GM12878 (cell line): ENCODE results near the gene UBE2D3. TPM values are rescaled to one million over a fixed set of nuclear protein-coding genes. Genes with fewer than 3 reads are reported as not detected.

Experiments used
- ATAC-seq: fragments of 200-7000 bp; cut with Tn5 transposase; 3 replicates; pipeline ENCODE4 v1.9.1; 2020; ENCODE audit warnings: mild to moderate bottlenecking, moderate library complexity
- BruUV-seq: library from RNA; stranded (reverse); fragments of 400-500 nt; replicated peaks from 2 replicates; lab custom pipeline; 2021; lab: Mats Ljungman, UMichigan
- CTCF ChIA-PET: fragments of 300-600 bp; sonication (Branson Sonifier 250); formaldehyde crosslinking; extraction: SDS; loops from one replicate; lab custom pipeline; 2021; ENCODE audit warnings: inconsistent platforms; lab: Yijun Ruan, JAX
- POLR2A ChIA-PET: fragments of 350-600 bp; formaldehyde crosslinking; extraction: SDS; loops from one replicate; lab custom pipeline; 2021; ENCODE audit warnings: inconsistent platforms; lab: Charles Lee
- RAD21 ChIA-PET: fragments of 300-600 bp; sonication (Branson Sonifier 250); formaldehyde crosslinking; loops from one replicate; lab custom pipeline; 2023; ENCODE audit warnings: antibody characterized with exemption; ENCODE audit not compliant: unreplicated experiment; lab: Charles Lee
- SMC1A ChIA-PET: fragments of 300-600 bp; sonication (Branson Sonifier 250); formaldehyde crosslinking; loops from one replicate; lab custom pipeline; 2023; ENCODE audit not compliant: unreplicated experiment, uncharacterized antibody; lab: Charles Lee
- DNase-seq: peaks from one replicate; pipeline ENCODE4 v3.0.0-alpha.2; 2011; ENCODE audit warnings: low read depth, low spot score
- FAIRE-seq: peaks from 3 replicates; lab custom pipeline; 2011; peaks lifted over from hg19 to GRCh38; lab: Jason Lieb, UNC
- H2AFZ ChIP-seq: 2 replicates; pipeline ENCODE4 v1.6.0; 2011; ENCODE audit warnings: low read depth, low read length, control low read depth; ENCODE audit not compliant: control insufficient read depth
- H3K27ac ChIP-seq: 2 replicates; pipeline ENCODE4 v1.5.1; 2011; ENCODE audit warnings: control low read depth; ENCODE audit not compliant: control insufficient read depth, insufficient read depth
- H3K27me3 ChIP-seq, 2 experiments: replicated peaks in 1 of 2; 2 replicates each; pipeline versions ENCODE4 v1.6.0 to v1.6.1; 2011; ENCODE audit warnings: low read length in 1 of 2; ENCODE audit not compliant: control insufficient read depth in 2 of 2, insufficient read depth in 2 of 2
- H3K36me3 ChIP-seq, 2 experiments: 2 replicates each; pipeline ENCODE4 v1.5.1; 2011; ENCODE audit warnings: low read length in 1 of 2; ENCODE audit not compliant: control insufficient read depth in 2 of 2, insufficient read depth in 2 of 2
- H3K4me1 ChIP-seq: 2 replicates; pipeline ENCODE4 v1.6.1; 2011; ENCODE audit warnings: mild to moderate bottlenecking, low read length, moderate library complexity, mixed read lengths; ENCODE audit not compliant: control insufficient read depth, insufficient read depth
- H3K4me2 ChIP-seq: 2 replicates; pipeline ENCODE4 v1.6.0; 2011; ENCODE audit warnings: control low read depth; ENCODE audit not compliant: control insufficient read depth, insufficient read depth
- H3K4me3 ChIP-seq: fragments of 200-600 bp; sonication (generic); 2 replicates; pipeline ENCODE4 v1.5.1; 2016
- H3K79me2 ChIP-seq: 2 replicates; pipeline ENCODE4 v1.6.0; 2011; ENCODE audit warnings: low read length; ENCODE audit not compliant: control insufficient read depth, insufficient read depth
- H3K9ac ChIP-seq: 2 replicates; pipeline ENCODE4 v1.8.0; 2011; ENCODE audit warnings: low read length, control low read depth, mixed read lengths; ENCODE audit not compliant: control insufficient read depth, insufficient read depth
- H3K9me3 ChIP-seq: replicated peaks from 3 replicates; pipeline ENCODE4 v1.5.1; 2011; ENCODE audit warnings: mild to moderate bottlenecking, low read length; ENCODE audit not compliant: control insufficient read depth, insufficient read depth
- H4K20me1 ChIP-seq: 2 replicates; pipeline ENCODE4 v1.6.0; 2011; ENCODE audit not compliant: control insufficient read depth, insufficient read depth
- CBX3 ChIP-seq: fragments of 200-600 bp; sonication (generic); IDR thresholded peaks from 2 replicates; pipeline ENCODE4 v1.6.1; 2016; ENCODE audit warnings: low read depth, borderline replicate concordance
- E2F8 ChIP-seq: fragments of 450-650 bp; IDR thresholded peaks from 2 replicates; pipeline ENCODE4 v1.6.1; 2018; ENCODE audit warnings: mild to moderate bottlenecking, low read depth, moderate library complexity; ENCODE audit not compliant: partially characterized antibody
- POLR2A ChIP-seq: IDR thresholded peaks from 2 replicates; pipeline ENCODE4 v1.6.1; 2011; ENCODE audit warnings: low read depth, mild to moderate bottlenecking, low read length
- RBBP5 ChIP-seq: fragments of 200-600 bp; sonication (generic); conservative IDR thresholded peaks from 2 replicates; pipeline ENCODE4 v1.6.1; 2016
- SMAD5 ChIP-seq: IDR thresholded peaks from 2 replicates; pipeline ENCODE4 v1.6.1; 2016; ENCODE audit warnings: antibody characterized with exemption, low read depth
- USF1 ChIP-seq: IDR thresholded peaks from 2 replicates; pipeline ENCODE4 v1.6.1; 2011; ENCODE audit warnings: borderline replicate concordance, low read depth, mild to moderate bottlenecking, moderate library complexity, mixed read lengths, low read length; ENCODE audit not compliant: insufficient read depth; ENCODE audit errors: extremely low read length
- WGBS: methylation state at CpG from one replicate; pipeline ENCODE4 v1.1.6; 2016; ENCODE audit warnings: low lambda C conversion rate; ENCODE audit not compliant: insufficient replicate concordance, insufficient coverage; ENCODE audit errors: missing lambda C conversion rate; 5-methylcytosine and 5-hydroxymethylcytosine counted together
- in situ Hi-C: fragments of 300-500 bp; cut with MboI; formaldehyde crosslinking; loops from 9 replicates; pipeline ENCODE4 v1.14.3; 2018; ENCODE audit warnings: mixed read lengths
- intact Hi-C: fragments of 100-400 bp; cut with micrococcal nuclease; formaldehyde crosslinking; loops from one replicate; pipeline ENCODE4 v1.14.2; 2022; ENCODE audit not compliant: unreplicated experiment
- polyA plus RNA-seq, 11 experiments: library from polyadenylated mRNA; depleted of rRNA in 4 of 11; unstranded in 6 of 11; stranded (reverse) in 5 of 11; fragments of >200 nt; fragmentation: Nextera tagmentation in 4 of 11; fragmentation: Illumina TruSeq in 1 of 11; extraction: Ambion mirVana in 4 of 11; extraction: Trizol in 1 of 11; gene quantifications; 1 replicate in 1 of 11; 2 replicates in 10 of 11; pipeline versions ENCODE4 v1.2.1 to v1.2.3, GENCODE V29; 2011 to 2016; ENCODE audit warnings: inconsistent platforms in 2 of 11, missing spikeins in 2 of 11, low read depth in 1 of 11
- total RNA-seq, 4 experiments: library from RNA; depleted of rRNA in 3 of 4; stranded (reverse); fragments of >200 nt in 3 of 4; fragmentation: Illumina TruSeq in 1 of 4; extraction: Trizol in 1 of 4; gene quantifications; 2 replicates each; pipeline versions ENCODE4 v1.2.1 to v1.2.3, GENCODE V29; 2013 to 2021

The UBE2D3 gene
- total and polyA plus RNA-seq, 10 of the 15 experiments (the other 5 are each of a cell fraction or from before 2014, with no cell fraction given), result 162 to 572 (median 395) TPM

GRCh38 chr4:102764901-102765300 lies 62.5 kb downstream of the UBE2D3 start:
- no peaks in the 10 kb centered on the region for H3K36me3 ChIP-seq
- H3K9ac ChIP-seq, result no peak overlapping the region
- no peak for ATAC-seq
- H3K4me1 ChIP-seq, result no peaks in the 10 kb centered on the region
- H3K27ac ChIP-seq, result no peak overlapping the region
- no peak for DNase-seq
- WGBS, result 25% methylated on average over 3 of the region's 3 CpGs
- SMC1A ChIA-PET, result interaction anchor here (1.0 to 1.7 kb wide), 2 partner anchors 56 to 104 kb away, joined by 4 to 5 read pairs; no protein-coding TSS in a partner anchor
- no peaks in the 10 kb centered on the region for H3K27me3 ChIP-seq
- TF ChIP-seq E2F8 (no peak), SMAD5 (no peak), RBBP5 (no peak)
- no TSS peak for BruUV-seq
- no peak overlapping the region for H2AFZ ChIP-seq
- RAD21 ChIA-PET, result no interaction called here
- H3K4me3 ChIP-seq, result no peak overlapping the region
- no peaks in the 10 kb centered on the region for H4K20me1 ChIP-seq
- POLR2A ChIA-PET, result no interaction called here
- no peak overlapping the region for H3K4me2 ChIP-seq
- no peaks in the 10 kb centered on the region for H3K9me3 ChIP-seq
- CTCF ChIA-PET, result no interaction called here
- no peak for FAIRE-seq
- in situ Hi-C loops, result no loop called here
- intact Hi-C loops, result loop anchor here (5.0 kb wide), 1 partner anchor 102 kb away; the partner anchor contains the start of gene CISD2
- H3K79me2 ChIP-seq, result peaks cover 8% of the 10 kb centered on the region

- intact Hi-C loops, result loop anchor here (5.0 kb wide), 1 partner anchor 105 kb away; the partner anchor contains the start of gene CISD2
Observed at GRCh38 chr4:102761906-102762305, 65.4 kb downstream of the UBE2D3 start.

More at GRCh38 chr4:102761906-102762305, 65.4 kb downstream of the UBE2D3 start:
- H3K9ac ChIP-seq, result no peak overlapping the region
- TF ChIP-seq POLR2A (no peak), USF1 (no peak), CBX3 (no peak)
- H3K4me1 ChIP-seq, result no peaks in the 10 kb centered on the region; the same call in 1 of the 2 replicates
- peaks cover 38% of the 10 kb centered on the region for H3K79me2 ChIP-seq
- in situ Hi-C loops, result no loop called here
- WGBS, result 88% methylated on average over 14 of the region's 14 CpGs
- no peaks in the 10 kb centered on the region for H3K36me3 ChIP-seq
- FAIRE-seq (no peak), ATAC-seq (no peak), DNase-seq (no peak)
- no peaks in the 10 kb centered on the region for H3K9me3 ChIP-seq
- no peaks in the 10 kb centered on the region for H3K27me3 ChIP-seq
- BruUV-seq, result no TSS peak
- SMC1A ChIA-PET, result interaction anchor here (1.0 to 2.0 kb wide), 5 partner anchors 44 to 80 kb away, joined by 3 to 7 read pairs (median 5); no protein-coding TSS in a partner anchor
- POLR2A ChIA-PET, result interaction anchor here (0.6 to 2.2 kb wide), 7 partner anchors 9 to 245 kb away, joined by 3 to 11 read pairs (median 4); partner anchors contain the start of gene UBE2D3
- H4K20me1 ChIP-seq, result no peaks in the 10 kb centered on the region
- H2AFZ ChIP-seq, result no peak overlapping the region; the same call in none of the 2 replicates
- no peak overlapping the region for H3K27ac ChIP-seq
- H3K4me2 ChIP-seq, result peak overlapping the region; percentile 75
- RAD21 ChIA-PET, result interaction anchor here (1.1 to 2.1 kb wide), 9 partner anchors 44 to 247 kb away, joined by 3 to 27 read pairs (median 4); partner anchors contain the start of gene UBE2D3
- CTCF ChIA-PET, result interaction anchor here (1.2 to 1.4 kb wide), 2 partner anchors 19 to 328 kb away, joined by 3 read pairs; no protein-coding TSS in a partner anchor
- peak overlapping the region; percentile 98; the same call in 1 of the 2 replicates for H3K4me3 ChIP-seq
